DMS79 treated with DMSO at 0.1 percent for 48 hours (cell line): ENCODE data around the gene CACNA2D1.

Source experiments
- DNase-seq: peaks from one replicate; lab custom pipeline; 2025; lab: John Stamatoyannopoulos, UW

CACNA2D1 gene

DNA sequence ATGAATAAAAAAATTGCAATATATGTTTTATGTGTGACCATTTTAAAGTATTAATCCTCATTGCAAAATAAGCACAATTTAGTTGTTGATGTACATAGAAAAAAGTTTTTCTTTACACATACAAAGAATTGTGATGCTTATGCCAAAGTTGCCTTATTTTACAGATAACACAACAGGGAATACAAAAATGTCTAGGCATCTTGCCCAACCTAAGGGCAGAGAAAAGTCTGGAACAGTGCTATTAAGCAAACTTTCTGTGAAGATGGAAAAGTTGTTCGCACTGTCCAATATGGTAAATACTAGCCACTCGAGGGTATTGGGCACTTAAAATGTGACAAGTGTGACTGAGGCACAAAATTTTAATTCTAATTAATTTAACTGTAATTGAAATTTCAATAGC is 483.6 kb downstream of the CACNA2D1 start:
- no peak for DNase-seq

DNA sequence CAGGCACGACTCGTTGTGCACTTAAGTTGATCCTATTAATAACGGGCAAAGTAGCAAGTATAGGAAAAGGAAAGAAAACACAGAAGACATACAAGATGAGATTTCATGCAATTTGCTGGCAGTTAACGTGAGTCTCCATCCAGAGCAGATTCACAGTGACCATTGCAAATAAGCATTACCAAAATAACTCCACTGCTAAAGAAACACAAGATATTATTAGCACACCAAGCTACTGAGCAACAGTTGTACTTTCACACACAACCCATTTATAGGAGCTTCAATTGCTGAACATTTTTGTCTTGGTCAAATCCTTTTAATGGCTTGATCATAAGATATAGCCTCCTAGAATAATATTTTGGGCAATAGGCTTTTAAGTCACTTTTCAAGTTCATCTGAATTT is 486.1 kb downstream of the CACNA2D1 start:
- no peak for DNase-seq

DNA sequence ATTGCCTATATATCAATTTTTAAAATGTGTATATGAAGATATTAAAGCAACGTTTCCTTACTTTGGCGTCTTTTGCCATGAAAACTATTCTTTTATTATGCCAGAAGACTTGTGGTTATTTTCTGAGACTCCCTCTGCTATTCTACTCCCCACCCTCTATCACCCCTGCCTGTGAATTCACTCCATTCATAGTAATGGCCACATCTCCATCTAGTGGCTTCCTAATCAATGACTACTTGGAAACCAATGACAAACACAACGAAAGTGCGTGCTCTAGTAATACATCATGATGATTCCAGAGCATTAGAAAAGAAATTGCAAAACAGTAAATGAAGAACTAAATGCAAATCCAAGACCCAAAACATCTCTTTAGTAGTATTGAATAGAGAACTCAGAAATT is 487.1 kb downstream of the CACNA2D1 start:
- DNase-seq: no peak

- no peak for DNase-seq
These were observed 494.3 kb downstream of the CACNA2D1 start for GRCh38 chr7:81949306-81949705.

DNA sequence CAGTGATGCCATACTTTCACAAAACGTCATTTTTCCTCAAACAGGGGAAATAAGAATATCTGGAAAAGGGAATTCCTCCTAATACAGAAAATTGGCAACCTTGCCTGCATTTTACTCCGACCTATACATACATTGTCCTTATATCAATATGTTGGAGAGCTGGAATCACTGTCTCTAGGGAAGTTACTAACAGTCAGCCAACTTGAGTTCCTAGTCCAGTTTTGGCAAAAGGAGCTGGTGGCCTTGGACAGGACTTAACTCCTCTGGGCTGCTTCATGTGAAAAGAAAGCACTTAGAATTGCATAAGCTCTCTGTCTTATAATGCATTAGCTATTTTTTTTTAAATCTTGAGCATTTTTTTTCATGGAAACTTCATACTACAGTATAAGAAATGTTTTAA is 499.5 kb downstream of the CACNA2D1 start:
- no peak for DNase-seq

GRCh38 chr7:81937091-81937490 is 506.5 kb downstream of the CACNA2D1 start:
- no peak for DNase-seq

GRCh38 chr7:81934596-81935301 is 508.8 kb downstream of the CACNA2D1 start:
- DNase-seq: no peak

GRCh38 chr7:81932936-81933335 is 510.6 kb downstream of the CACNA2D1 start:
- no peak for DNase-seq

GRCh38 chr7:81929386-81929785 is 514.2 kb downstream of the CACNA2D1 start:
- no peak for DNase-seq

DNA sequence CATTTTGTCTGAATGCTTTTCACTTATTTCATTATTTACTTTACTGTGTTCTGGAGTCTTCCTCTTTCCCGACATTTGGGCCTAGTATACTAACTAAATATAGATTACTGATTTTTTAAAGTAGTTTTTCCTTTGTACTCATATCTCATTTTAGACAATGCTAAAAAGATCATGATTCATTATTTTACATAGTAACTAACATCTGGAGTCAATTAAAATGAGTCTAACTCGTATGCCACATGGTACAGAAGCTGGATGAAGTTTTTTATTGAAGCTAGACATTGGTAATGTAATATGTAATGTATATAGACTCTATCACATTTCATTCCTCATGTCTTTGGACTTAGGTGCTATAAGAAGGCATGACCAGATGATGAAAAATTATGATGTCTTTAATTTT is 517.4 kb downstream of the CACNA2D1 start:
- DNase-seq: no peak

GRCh38 chr7:81925530-81925929 is 518.0 kb downstream of the CACNA2D1 start:
- no peak for DNase-seq

- DNase-seq: no peak
These were observed 519.1 kb downstream of the CACNA2D1 start for GRCh38 chr7:81924494-81924893.

DNA sequence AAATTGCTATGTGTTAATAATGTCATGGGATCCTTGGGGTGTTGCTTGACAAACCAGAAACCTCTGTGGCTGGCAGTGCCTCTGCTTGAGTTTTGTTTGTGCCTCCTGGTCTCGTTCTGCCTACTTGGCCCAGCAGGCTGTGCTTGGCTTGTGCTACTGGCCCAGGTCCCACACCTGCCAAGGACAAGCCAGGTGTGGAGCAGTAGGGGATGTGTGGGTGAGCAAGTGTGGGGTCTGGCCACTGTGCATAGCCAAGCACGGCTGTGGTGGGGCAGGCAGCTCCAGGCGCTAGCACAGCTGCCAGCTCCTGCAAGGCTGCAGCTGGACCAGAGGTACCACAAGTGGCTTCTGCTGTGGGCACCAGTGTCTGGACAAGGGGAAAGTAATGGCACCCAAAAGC is 524.1 kb downstream of the CACNA2D1 start:
- no peak for DNase-seq

GRCh38 chr7:81908220-81908619 is 535.4 kb downstream of the CACNA2D1 start:
- no peak for DNase-seq

DNA sequence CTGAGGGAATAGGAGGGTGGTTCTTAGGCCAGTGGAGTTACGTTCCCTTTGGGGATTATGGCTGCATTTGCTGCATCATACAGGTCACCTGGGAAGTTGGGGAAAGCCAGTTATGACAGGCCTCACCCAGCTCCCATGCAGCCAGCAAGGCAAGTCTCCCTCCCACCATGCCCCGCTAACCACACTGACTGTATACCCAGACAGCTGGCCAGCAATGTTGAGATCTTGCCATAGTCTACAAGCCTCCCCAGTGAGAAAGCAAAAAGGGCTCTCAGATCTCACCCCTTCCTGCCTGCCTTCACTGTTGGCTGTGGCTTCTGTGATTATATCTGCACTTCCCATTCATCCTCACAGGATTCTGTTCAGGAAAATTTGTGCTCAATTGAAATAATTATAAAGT is 540.5 kb downstream of the CACNA2D1 start:
- DNase-seq: no peak

DNA sequence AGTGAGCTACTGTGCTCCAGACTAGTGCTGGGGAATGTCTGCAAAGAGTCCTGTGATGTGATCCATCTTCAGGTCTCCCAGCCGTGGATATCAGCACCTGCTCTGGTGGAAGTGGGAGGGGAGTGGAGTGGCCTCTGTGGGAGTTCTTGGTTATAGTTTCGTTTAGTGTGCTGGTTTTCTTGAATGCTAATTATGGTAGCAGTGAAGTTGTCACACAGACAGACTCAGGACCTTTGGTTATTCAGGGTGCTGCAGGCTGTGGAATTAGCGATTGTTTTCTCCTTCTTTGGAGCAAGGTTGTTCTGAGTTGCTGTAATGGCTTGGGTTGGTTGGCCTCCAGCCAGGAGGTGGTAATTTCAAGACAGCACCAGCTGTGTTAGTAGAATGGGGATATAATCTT is 541.0 kb downstream of the CACNA2D1 start:
- DNase-seq: no peak
